DOHH2 (cell line): ENCODE data around the gene DCST1.

Experiments
- H3F3A ChIP-seq: fragments of 200-600 bp; sonication (generic), shearing (Covaris generic); 2 replicates; pipeline ENCODE4 v1.6.0; 2016; ENCODE audit warnings: antibody characterized with exemption, mild to moderate bottlenecking; ENCODE audit not compliant: control insufficient read depth, insufficient read depth
- H3K27ac ChIP-seq: fragments of 200-600 bp; sonication (generic); 2 replicates; pipeline ENCODE4 v1.5.1; 2014; ENCODE audit warnings: low read depth, mild to moderate bottlenecking, low read length, moderate library complexity
- H3K27me3 ChIP-seq: fragments of 200-600 bp; sonication (generic); 2 replicates; pipeline ENCODE4 v1.6.1; 2014; ENCODE audit warnings: mild to moderate bottlenecking, low read length, mixed read lengths; ENCODE audit not compliant: control insufficient read depth
- H3K36me3 ChIP-seq: fragments of 200-600 bp; sonication (generic); 2 replicates; pipeline ENCODE4 v1.6.1; 2014; ENCODE audit warnings: mild to moderate bottlenecking, low read length, moderate library complexity, mixed read lengths; ENCODE audit not compliant: control insufficient read depth
- H3K4me1 ChIP-seq: fragments of 200-600 bp; sonication (generic); 2 replicates; pipeline ENCODE4 v1.6.1; 2014; ENCODE audit warnings: mild to moderate bottlenecking, low read length, mixed read lengths; ENCODE audit not compliant: control insufficient read depth
- H3K4me2 ChIP-seq: fragments of 200-600 bp; sonication (generic); 2 replicates; pipeline ENCODE4 v1.6.0; 2014; ENCODE audit warnings: mild to moderate bottlenecking, low read length, moderate library complexity
- H3K4me3 ChIP-seq: fragments of 200-600 bp; sonication (generic); 2 replicates; pipeline ENCODE4 v1.5.1; 2014; ENCODE audit warnings: mild to moderate bottlenecking, low read length, mixed read lengths
- H3K79me2 ChIP-seq: fragments of 200-600 bp; sonication (generic); 2 replicates; pipeline ENCODE4 v1.6.1; 2014; ENCODE audit warnings: mild to moderate bottlenecking, low read length, mixed read lengths; ENCODE audit not compliant: control insufficient read depth
- H3K9me2 ChIP-seq: fragments of 200-600 bp; sonication (generic); replicated peaks from 2 replicates; pipeline ENCODE4 v1.6.1; 2014; ENCODE audit warnings: mild to moderate bottlenecking, low read length, mixed read lengths; ENCODE audit not compliant: control insufficient read depth
- H3K9me3 ChIP-seq: fragments of 200-600 bp; sonication (generic); 2 replicates; pipeline ENCODE4 v1.6.1; 2014; ENCODE audit warnings: antibody characterized with exemption, low read length, mixed read lengths; ENCODE audit not compliant: control insufficient read depth, insufficient read depth
- H4K20me1 ChIP-seq: fragments of 200-600 bp; sonication (generic); 2 replicates; pipeline ENCODE4 v1.6.0; 2014; ENCODE audit warnings: low read depth, mild to moderate bottlenecking, antibody characterized with exemption, low read length, moderate library complexity; ENCODE audit not compliant: control insufficient read depth, insufficient read depth
- CTCF ChIP-seq: fragments of 200-600 bp; sonication (generic); IDR thresholded peaks from one replicate; pipeline ENCODE4 v1.5.1; 2014; ENCODE audit warnings: antibody characterized with exemption, mild to moderate bottlenecking, low read depth, low read length; ENCODE audit not compliant: poor library complexity, severe bottlenecking
- EZH2phosphoT487 ChIP-seq: fragments of 200-600 bp; sonication (generic); IDR thresholded peaks from 2 replicates; pipeline ENCODE4 v1.6.1; 2017; ENCODE audit warnings: borderline replicate concordance, mild to moderate bottlenecking, antibody characterized with exemption, low read length, moderate library complexity, mixed read lengths

DCST1 gene

GRCh38 chr1:155052439-155053395, 19.1 kb downstream of the DCST1 start:
- Histone ChIP-seq H3K4me3 (peak overlapping the region; percentile 81), H3K79me2 (peaks cover 8% of the 10 kb centered on the region), H3K4me1 (peaks cover 34% of the 10 kb centered on the region), H3K36me3 (peaks cover 21% of the 10 kb centered on the region; the same call in 1 of the 2 replicates), H3F3A (0 out of 2 replicates have a peak, but pooled peaks cover 3% of the 10 kb centered on the region), H4K20me1 (no peaks in the 10 kb centered on the region), H3K27me3 (no peaks in the 10 kb centered on the region), H3K4me2 (peak overlapping the region; percentile 93), H3K27ac (no peak overlapping the region), H3K9me3 (no peaks in the 10 kb centered on the region), H3K9me2 (no peaks in the 10 kb centered on the region)
- TF ChIP-seq EZH2phosphoT487 (no peak), CTCF (peak; percentile 49)

- no peaks in the 10 kb centered on the region for H3K9me3 ChIP-seq
- H3K27me3 ChIP-seq = no peaks in the 10 kb centered on the region
- H3K4me2 ChIP-seq = peak overlapping the region; percentile 93; the same call in 1 of the 2 replicates
- H3F3A ChIP-seq = 0 out of 2 replicates have a peak, but pooled peaks cover 3% of the 10 kb centered on the region
- TF ChIP-seq EZH2phosphoT487 = no peak
- no peak for TF ChIP-seq CTCF
- H4K20me1 ChIP-seq = no peaks in the 10 kb centered on the region
- peaks cover 30% of the 10 kb centered on the region; the same call in 1 of the 2 replicates for H3K36me3 ChIP-seq
- H3K4me3 ChIP-seq = no peak overlapping the region
- H3K4me1 ChIP-seq = peaks cover 34% of the 10 kb centered on the region
- no peak overlapping the region for H3K27ac ChIP-seq
- no peaks in the 10 kb centered on the region for H3K9me2 ChIP-seq
- H3K79me2 ChIP-seq = peaks cover 8% of the 10 kb centered on the region
These were observed 20.0 kb downstream of the DCST1 start for GRCh38 chr1:155053531-155054105.

DNA sequence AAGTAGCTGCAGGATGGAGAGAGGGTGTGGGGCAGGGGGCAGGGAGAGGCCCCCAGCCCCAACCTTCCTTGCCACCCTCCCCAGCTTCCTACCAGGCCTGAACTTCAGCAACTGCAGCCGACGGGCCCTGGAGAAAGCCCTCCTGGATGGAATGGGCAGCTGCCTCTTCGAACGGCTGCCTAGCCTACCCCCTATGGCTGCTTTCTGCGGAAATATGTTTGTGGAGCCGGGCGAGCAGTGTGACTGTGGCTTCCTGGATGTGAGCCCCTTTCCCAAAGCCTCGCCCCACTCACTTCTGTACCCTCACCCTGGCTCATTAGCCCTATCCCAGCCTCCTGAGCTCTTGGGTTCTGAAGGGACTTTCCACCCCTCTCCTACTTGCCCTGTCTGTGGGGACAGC, 23.5 kb downstream of the DCST1 start:
- peaks cover 23% of the 10 kb centered on the region for H3K4me1 ChIP-seq
- H3K9me2 ChIP-seq = no peaks in the 10 kb centered on the region
- H3K36me3 ChIP-seq = peaks cover 30% of the 10 kb centered on the region; the same call in 1 of the 2 replicates
- TF ChIP-seq EZH2phosphoT487 (no peak), CTCF (no peak)
- no peak overlapping the region for H3K4me3 ChIP-seq
- H3K9me3 ChIP-seq = no peaks in the 10 kb centered on the region
- H3K27me3 ChIP-seq = no peaks in the 10 kb centered on the region
- no peak overlapping the region for H3K27ac ChIP-seq
- H4K20me1 ChIP-seq = peaks cover 7% of the 10 kb centered on the region; the same call in 1 of the 2 replicates
- H3K79me2 ChIP-seq = peaks cover 1% of the 10 kb centered on the region
- no peaks in the 10 kb centered on the region for H3F3A ChIP-seq
- H3K4me2 ChIP-seq = no peak overlapping the region
